A549 (cell line): ENCODE results near the gene PVRIG.

Experiments used
- BHLHE40 ChIP-seq: IDR thresholded peaks from 2 replicates; pipeline ENCODE4 v1.6.1; 2012; ENCODE audit warnings: low read depth, low read length, inconsistent platforms
- JUN ChIP-seq, 2 experiments: fragments of >200 bp; sonication (Bioruptor Twin); formaldehyde crosslinking; IDR thresholded peaks; 2 replicates in 1 of 2; 3 replicates in 1 of 2; pipeline ENCODE4 v1.6.1; 2016 to 2017
- KDM1A ChIP-seq: fragments of 200-600 bp; sonication (generic); IDR thresholded peaks from 2 replicates; pipeline ENCODE4 v1.6.1; 2016; ENCODE audit warnings: low read depth, mild to moderate bottlenecking
- PHF8 ChIP-seq: fragments of 200-600 bp; sonication (generic); IDR thresholded peaks from 2 replicates; pipeline ENCODE4 v1.6.1; 2016; ENCODE audit warnings: low read depth, mild to moderate bottlenecking, antibody characterized with exemption, moderate library complexity, borderline replicate concordance
- RAD21 ChIP-seq, 2 experiments: fragments of >200 bp in 1 of 2; sonication (Bioruptor Twin) in 1 of 2; formaldehyde crosslinking in 1 of 2; IDR thresholded peaks in 1 of 2; conservative IDR thresholded peaks in 1 of 2; 2 replicates in 1 of 2; 3 replicates in 1 of 2; pipeline ENCODE4 v1.6.1; 2012 to 2018; ENCODE audit warnings: inconsistent platforms in 1 of 2
- RFX5 ChIP-seq: fragments of 450-650 bp; IDR thresholded peaks from 2 replicates; pipeline ENCODE4 v1.7.1; 2014; ENCODE audit warnings: antibody characterized with exemption, mild to moderate bottlenecking, moderate library complexity
- TFCP2L1 ChIP-seq: fragments of 250-450 bp; sonication (Bioruptor Pico); IDR thresholded peaks from 2 replicates; pipeline ENCODE4 v1.5.0; 2021; ENCODE audit warnings: mild to moderate bottlenecking
- ZNF302 ChIP-seq: fragments of 250-450 bp; sonication (Bioruptor Pico); IDR thresholded peaks from 2 replicates; pipeline ENCODE4 v1.9.0; 2021; ENCODE audit warnings: inconsistent platforms, mild to moderate bottlenecking, moderate library complexity
- TF ChIP-seq, protein P1 (sequence below): fragments of >200 bp; sonication (Bioruptor Twin); formaldehyde crosslinking; IDR thresholded peaks from 3 replicates; pipeline ENCODE4 v1.5.1; 2016
- TF ChIP-seq, protein P2 (sequence below): fragments of 200-600 bp; sonication (generic); IDR thresholded peaks from 2 replicates; pipeline ENCODE4 v1.6.1; 2016; ENCODE audit warnings: antibody characterized with exemption, mild to moderate bottlenecking, moderate library complexity
- TF ChIP-seq, protein P3 (sequence below): IDR thresholded peaks from 2 replicates; pipeline ENCODE4 v1.6.1; 2012

DNA sequence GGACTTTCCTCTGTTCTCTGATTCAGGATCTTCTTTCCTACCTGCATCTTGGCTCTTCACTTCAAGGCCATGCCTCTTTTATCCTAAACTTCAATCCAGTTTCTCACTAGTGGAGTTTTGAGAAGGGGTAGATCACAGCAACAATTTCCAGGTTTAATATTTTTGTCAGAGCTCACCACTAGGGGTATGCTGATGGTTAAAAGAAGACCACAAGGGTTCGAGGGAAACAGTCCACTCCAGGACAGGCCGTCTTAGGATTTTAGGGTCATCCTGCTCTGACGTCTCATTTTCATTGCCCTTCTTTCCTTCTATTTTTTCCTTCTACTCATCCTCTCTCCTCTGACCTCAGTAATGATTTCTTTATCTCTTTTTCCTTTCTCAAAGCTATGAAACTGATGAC is 30.7 kb upstream of the PVRIG start:
- TF ChIP-seq, protein P1, sequence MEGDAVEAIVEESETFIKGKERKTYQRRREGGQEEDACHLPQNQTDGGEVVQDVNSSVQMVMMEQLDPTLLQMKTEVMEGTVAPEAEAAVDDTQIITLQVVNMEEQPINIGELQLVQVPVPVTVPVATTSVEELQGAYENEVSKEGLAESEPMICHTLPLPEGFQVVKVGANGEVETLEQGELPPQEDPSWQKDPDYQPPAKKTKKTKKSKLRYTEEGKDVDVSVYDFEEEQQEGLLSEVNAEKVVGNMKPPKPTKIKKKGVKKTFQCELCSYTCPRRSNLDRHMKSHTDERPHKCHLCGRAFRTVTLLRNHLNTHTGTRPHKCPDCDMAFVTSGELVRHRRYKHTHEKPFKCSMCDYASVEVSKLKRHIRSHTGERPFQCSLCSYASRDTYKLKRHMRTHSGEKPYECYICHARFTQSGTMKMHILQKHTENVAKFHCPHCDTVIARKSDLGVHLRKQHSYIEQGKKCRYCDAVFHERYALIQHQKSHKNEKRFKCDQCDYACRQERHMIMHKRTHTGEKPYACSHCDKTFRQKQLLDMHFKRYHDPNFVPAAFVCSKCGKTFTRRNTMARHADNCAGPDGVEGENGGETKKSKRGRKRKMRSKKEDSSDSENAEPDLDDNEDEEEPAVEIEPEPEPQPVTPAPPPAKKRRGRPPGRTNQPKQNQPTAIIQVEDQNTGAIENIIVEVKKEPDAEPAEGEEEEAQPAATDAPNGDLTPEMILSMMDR = no peak
- no peak for TF ChIP-seq ZNF302 (CRISPR knock-in tag)
- TF ChIP-seq JUN (IDR thresholded peaks at IDR 0.05) = no peak
- no peak for TF ChIP-seq TFCP2L1 (CRISPR knock-in tag)
- TF ChIP-seq KDM1A = no peak
- no peak for TF ChIP-seq RFX5
- no peak for TF ChIP-seq RAD21 (conservative IDR thresholded peaks at IDR 0.05 in 1 of 2, IDR thresholded peaks at IDR 0.05 in 1 of 2)
- TF ChIP-seq PHF8 = no peak
- TF ChIP-seq BHLHE40 = no peak
- TF ChIP-seq, protein P2, sequence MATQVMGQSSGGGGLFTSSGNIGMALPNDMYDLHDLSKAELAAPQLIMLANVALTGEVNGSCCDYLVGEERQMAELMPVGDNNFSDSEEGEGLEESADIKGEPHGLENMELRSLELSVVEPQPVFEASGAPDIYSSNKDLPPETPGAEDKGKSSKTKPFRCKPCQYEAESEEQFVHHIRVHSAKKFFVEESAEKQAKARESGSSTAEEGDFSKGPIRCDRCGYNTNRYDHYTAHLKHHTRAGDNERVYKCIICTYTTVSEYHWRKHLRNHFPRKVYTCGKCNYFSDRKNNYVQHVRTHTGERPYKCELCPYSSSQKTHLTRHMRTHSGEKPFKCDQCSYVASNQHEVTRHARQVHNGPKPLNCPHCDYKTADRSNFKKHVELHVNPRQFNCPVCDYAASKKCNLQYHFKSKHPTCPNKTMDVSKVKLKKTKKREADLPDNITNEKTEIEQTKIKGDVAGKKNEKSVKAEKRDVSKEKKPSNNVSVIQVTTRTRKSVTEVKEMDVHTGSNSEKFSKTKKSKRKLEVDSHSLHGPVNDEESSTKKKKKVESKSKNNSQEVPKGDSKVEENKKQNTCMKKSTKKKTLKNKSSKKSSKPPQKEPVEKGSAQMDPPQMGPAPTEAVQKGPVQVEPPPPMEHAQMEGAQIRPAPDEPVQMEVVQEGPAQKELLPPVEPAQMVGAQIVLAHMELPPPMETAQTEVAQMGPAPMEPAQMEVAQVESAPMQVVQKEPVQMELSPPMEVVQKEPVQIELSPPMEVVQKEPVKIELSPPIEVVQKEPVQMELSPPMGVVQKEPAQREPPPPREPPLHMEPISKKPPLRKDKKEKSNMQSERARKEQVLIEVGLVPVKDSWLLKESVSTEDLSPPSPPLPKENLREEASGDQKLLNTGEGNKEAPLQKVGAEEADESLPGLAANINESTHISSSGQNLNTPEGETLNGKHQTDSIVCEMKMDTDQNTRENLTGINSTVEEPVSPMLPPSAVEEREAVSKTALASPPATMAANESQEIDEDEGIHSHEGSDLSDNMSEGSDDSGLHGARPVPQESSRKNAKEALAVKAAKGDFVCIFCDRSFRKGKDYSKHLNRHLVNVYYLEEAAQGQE = no peak
- TF ChIP-seq, protein P3, sequence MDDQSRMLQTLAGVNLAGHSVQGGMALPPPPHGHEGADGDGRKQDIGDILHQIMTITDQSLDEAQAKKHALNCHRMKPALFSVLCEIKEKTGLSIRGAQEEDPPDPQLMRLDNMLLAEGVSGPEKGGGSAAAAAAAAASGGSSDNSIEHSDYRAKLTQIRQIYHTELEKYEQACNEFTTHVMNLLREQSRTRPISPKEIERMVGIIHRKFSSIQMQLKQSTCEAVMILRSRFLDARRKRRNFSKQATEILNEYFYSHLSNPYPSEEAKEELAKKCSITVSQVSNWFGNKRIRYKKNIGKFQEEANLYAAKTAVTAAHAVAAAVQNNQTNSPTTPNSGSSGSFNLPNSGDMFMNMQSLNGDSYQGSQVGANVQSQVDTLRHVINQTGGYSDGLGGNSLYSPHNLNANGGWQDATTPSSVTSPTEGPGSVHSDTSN = no peak
